SK-N-MC (cell line): ENCODE data around the gene SPINK4.

Experiments
- EZH2 ChIP-seq: fragments of 200-600 bp; sonication (generic); IDR thresholded peaks from one replicate; pipeline ENCODE4 v1.6.1; 2017; ENCODE audit warnings: antibody characterized with exemption
- POLR2AphosphoS5 ChIP-seq: IDR thresholded peaks from 2 replicates; pipeline ENCODE4 v1.6.1; 2012; ENCODE audit warnings: mild to moderate bottlenecking, low read depth, low read length, borderline replicate concordance

DNA sequence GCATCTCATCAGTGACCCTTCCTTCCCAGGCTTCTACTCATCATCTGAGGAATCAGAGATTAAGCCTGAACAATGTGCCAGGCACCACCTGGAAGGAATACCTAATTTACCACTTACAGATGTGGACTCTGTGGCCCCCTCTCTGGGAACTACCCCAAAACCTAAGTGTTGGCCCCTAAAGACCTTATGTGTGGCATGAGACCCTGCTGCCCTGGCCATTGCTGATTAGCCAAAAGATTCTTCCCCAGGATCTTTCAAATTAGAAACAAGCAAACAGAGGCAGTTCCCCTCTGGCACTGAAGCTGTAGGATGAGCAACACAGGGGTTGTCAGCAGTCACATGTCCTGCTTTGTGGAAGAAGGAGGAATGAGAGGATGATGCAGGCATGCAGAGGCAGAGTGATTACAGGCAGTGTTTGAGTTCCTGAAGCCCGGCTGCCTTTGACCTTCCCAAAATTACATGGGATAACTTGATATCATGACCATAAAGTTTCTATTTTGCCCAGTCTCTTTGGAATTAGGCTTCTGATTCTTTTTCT is 10.6 kb downstream of the SPINK4 start:
- TF ChIP-seq EZH2, result no peak
- no peak for TF ChIP-seq POLR2AphosphoS5
